ENCODE results near the gene NEK1. TPM values are rescaled to one million over a fixed set of nuclear protein-coding genes. Genes with fewer than 3 reads are reported as not detected.

The NEK1 gene
- total and polyA plus RNA-seq, 2 donors (not counting 1 experiment from before 2014, with no cell fraction given) = 3.3 to 21.4 TPM

DNA sequence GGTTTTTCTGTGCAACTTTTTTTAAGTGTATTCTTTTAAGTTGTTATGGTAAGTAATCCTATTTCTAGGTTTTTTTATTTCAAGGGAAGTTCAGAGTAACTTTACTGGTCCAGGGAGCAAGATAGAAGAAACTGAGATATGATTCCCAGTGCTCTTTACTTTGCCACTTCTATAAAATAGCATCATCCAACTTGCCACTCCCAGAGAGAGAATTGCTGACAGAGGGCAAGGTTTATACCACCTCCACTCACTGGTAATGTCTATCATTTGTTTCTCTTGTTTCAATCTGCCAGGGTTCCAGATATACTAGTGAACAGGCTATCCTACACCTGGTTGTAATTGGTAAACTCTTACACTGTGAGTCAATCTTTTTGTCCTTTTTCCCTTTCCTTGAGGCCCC is 4.5 kb upstream of the NEK1 start:
- no peak overlapping the region for H3K27ac ChIP-seq (ENCODE audit: low read length in 2 of 2)
- H3K9me3 ChIP-seq (ENCODE audit: control extremely low read depth in 1 of 3, control insufficient read depth in 2 of 3, insufficient read depth in 1 of 3, low read length in 2 of 3) = no peaks in the 10 kb centered on the region
- H3K36me3 ChIP-seq (replicated peaks in 1 of 2; ENCODE audit: control extremely low read depth in 1 of 2, control insufficient read depth in 1 of 2, extremely low read depth in 1 of 2, insufficient read depth in 2 of 2, low read length in 1 of 2) = no peaks in the 10 kb centered on the region
- ATAC-seq (ENCODE audit: low read depth) (no peak), DNase-seq (no peak)
- no peak overlapping the region for H3K9ac ChIP-seq (ENCODE audit: low read length)
- H3K79me2 ChIP-seq (ENCODE audit: control insufficient read depth, insufficient read depth, low read length) = peaks cover 11% of the 10 kb centered on the region
- TF ChIP-seq EZH2 (IDR thresholded peaks at IDR 0.05; ENCODE audit: borderline replicate concordance, insufficient read depth, low read depth, low read length, poor library complexity, severe bottlenecking) = no peak
- TF ChIP-seq, protein P1, sequence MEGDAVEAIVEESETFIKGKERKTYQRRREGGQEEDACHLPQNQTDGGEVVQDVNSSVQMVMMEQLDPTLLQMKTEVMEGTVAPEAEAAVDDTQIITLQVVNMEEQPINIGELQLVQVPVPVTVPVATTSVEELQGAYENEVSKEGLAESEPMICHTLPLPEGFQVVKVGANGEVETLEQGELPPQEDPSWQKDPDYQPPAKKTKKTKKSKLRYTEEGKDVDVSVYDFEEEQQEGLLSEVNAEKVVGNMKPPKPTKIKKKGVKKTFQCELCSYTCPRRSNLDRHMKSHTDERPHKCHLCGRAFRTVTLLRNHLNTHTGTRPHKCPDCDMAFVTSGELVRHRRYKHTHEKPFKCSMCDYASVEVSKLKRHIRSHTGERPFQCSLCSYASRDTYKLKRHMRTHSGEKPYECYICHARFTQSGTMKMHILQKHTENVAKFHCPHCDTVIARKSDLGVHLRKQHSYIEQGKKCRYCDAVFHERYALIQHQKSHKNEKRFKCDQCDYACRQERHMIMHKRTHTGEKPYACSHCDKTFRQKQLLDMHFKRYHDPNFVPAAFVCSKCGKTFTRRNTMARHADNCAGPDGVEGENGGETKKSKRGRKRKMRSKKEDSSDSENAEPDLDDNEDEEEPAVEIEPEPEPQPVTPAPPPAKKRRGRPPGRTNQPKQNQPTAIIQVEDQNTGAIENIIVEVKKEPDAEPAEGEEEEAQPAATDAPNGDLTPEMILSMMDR (IDR thresholded peaks at IDR 0.05) = no peak
- ChIA-PET POLR2A (no interaction called here), CTCF (interaction anchor here (1.5 kb wide), 1 partner anchor 16 kb away, joined by 3 read pairs; no protein-coding TSS in a partner anchor)
- no peaks in the 10 kb centered on the region for H4K20me1 ChIP-seq (ENCODE audit: control insufficient read depth, insufficient read depth, low read length, poor library complexity, severe bottlenecking)
- Mint-ChIP-seq H3K9me3 (ENCODE audit: insufficient read depth) (no peaks in the 10 kb centered on the region), H3K27me3 (no peaks in the 10 kb centered on the region), H3K27ac (no peak overlapping the region), H3K4me3 (no peak overlapping the region), H3K4me1 (peaks cover 33% of the 10 kb centered on the region)
- intact Hi-C loops (cut with micrococcal nuclease) = loop anchor here (10.0 kb wide), 2 partner anchors 342 to 1302 kb away; partner anchors contain the start of genes DDX60 and SH3RF1
- H2AFZ ChIP-seq (ENCODE audit: insufficient read depth, low read depth, low read length, poor library complexity, severe bottlenecking) = no peak overlapping the region
- no peak overlapping the region for H3K4me2 ChIP-seq (replicated peaks; ENCODE audit: low read depth, low read length, poor library complexity, severe bottlenecking)
- H3K4me3 ChIP-seq (ENCODE audit: control extremely low read depth in 1 of 5, extremely low read depth in 1 of 5, insufficient read depth in 1 of 5, low read depth in 2 of 5, low read length in 4 of 5) = no peak overlapping the region
- no peaks in the 10 kb centered on the region for H3K27me3 ChIP-seq (replicated peaks in 1 of 4; ENCODE audit: control extremely low read depth in 1 of 4, control insufficient read depth in 3 of 4, insufficient read depth in 4 of 4, low read length in 3 of 4)
- H3K4me1 ChIP-seq (ENCODE audit: control insufficient read depth in 2 of 2, insufficient read depth in 2 of 2, low read length in 2 of 2) = peaks cover 18 to 20% of the 10 kb centered on the region in 2 donors

DNA sequence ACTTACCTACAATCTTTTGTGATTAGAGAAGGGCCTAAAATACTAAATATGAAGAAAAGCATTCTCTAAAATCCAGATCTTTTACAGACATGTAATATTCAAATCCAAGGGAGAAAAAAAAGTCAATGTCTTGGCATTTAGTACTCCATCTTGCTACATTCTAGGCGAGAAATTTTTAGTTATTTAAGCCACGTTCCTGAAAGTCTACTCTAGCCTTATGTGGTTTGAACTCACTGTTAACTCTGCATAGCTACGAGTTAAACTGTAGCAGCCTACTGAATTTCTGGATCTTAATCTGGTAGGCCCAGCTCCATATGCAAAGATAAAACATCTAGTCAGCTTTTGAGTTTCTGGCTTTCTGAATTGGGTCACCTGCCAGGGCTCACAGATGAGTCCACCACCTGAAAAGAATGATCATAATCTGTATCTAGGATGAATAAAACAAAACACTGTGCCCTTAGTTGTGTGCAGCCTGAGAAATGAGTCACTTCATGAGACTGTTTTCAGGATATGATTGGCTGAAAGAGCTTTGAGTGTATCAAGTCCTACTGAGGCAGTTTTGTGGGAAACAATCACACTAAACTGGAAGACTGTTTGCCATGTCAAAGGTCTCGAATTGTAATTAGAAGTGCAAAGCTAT is 3.2 kb upstream of the NEK1 start:
- DNase-seq (no peak), ATAC-seq (ENCODE audit: low read depth) (no peak)
- H3K4me2 ChIP-seq (replicated peaks; ENCODE audit: low read depth, low read length, poor library complexity, severe bottlenecking) = no peak overlapping the region
- no peak overlapping the region for H2AFZ ChIP-seq (ENCODE audit: insufficient read depth, low read depth, low read length, poor library complexity, severe bottlenecking)
- H3K4me3 ChIP-seq (ENCODE audit: control extremely low read depth in 1 of 5, extremely low read depth in 1 of 5, insufficient read depth in 1 of 5, low read depth in 2 of 5, low read length in 4 of 5) = no peak overlapping the region
- H4K20me1 ChIP-seq (ENCODE audit: control insufficient read depth, insufficient read depth, low read length, poor library complexity, severe bottlenecking) = no peaks in the 10 kb centered on the region
- intact Hi-C loops (cut with micrococcal nuclease) = loop anchor here (10.0 kb wide), 2 partner anchors 341 to 1301 kb away; partner anchors contain the start of genes DDX60 and SH3RF1
- no peak overlapping the region for H3K4me3 Mint-ChIP-seq
- H3K36me3 ChIP-seq (replicated peaks in 1 of 2; ENCODE audit: control extremely low read depth in 1 of 2, control insufficient read depth in 1 of 2, extremely low read depth in 1 of 2, insufficient read depth in 2 of 2, low read length in 1 of 2) = no peaks in the 10 kb centered on the region
- no peaks in the 10 kb centered on the region for H3K27me3 ChIP-seq (replicated peaks in 1 of 4; ENCODE audit: control extremely low read depth in 1 of 4, control insufficient read depth in 3 of 4, insufficient read depth in 4 of 4, low read length in 3 of 4)
- ChIA-PET CTCF (interaction anchor here (0.8 to 1.5 kb wide), 2 partner anchors 15 to 195 kb away, joined by 3 read pairs; no protein-coding TSS in a partner anchor), POLR2A (no interaction called here)
- H3K9me3 Mint-ChIP-seq (ENCODE audit: insufficient read depth) = no peaks in the 10 kb centered on the region
- H3K4me1 Mint-ChIP-seq = peaks cover 35% of the 10 kb centered on the region
- peaks cover 10 to 20% of the 10 kb centered on the region in 2 donors for H3K4me1 ChIP-seq (ENCODE audit: control insufficient read depth in 2 of 2, insufficient read depth in 2 of 2, low read length in 2 of 2)
- TF ChIP-seq, protein P1 (IDR thresholded peaks at IDR 0.05) = no peak
- no peak for TF ChIP-seq EZH2 (IDR thresholded peaks at IDR 0.05; ENCODE audit: borderline replicate concordance, insufficient read depth, low read depth, low read length, poor library complexity, severe bottlenecking)
- 100% methylated on average over 2 of the region's 4 CpGs for WGBS (ENCODE audit: insufficient coverage)
- no peak overlapping the region for H3K9ac ChIP-seq (ENCODE audit: low read length)
- H3K27ac ChIP-seq (ENCODE audit: low read length in 2 of 2) = no peak overlapping the region
- H3K9me3 ChIP-seq (ENCODE audit: control extremely low read depth in 1 of 3, control insufficient read depth in 2 of 3, insufficient read depth in 1 of 3, low read length in 2 of 3) = no peaks in the 10 kb centered on the region
- peaks cover 13% of the 10 kb centered on the region for H3K79me2 ChIP-seq (ENCODE audit: control insufficient read depth, insufficient read depth, low read length)
- H3K27me3 Mint-ChIP-seq = no peaks in the 10 kb centered on the region
- no peak overlapping the region for H3K27ac Mint-ChIP-seq

Data from B cell (primary cell).